ENCODE measurements around the gene SNAPIN.

DNA sequence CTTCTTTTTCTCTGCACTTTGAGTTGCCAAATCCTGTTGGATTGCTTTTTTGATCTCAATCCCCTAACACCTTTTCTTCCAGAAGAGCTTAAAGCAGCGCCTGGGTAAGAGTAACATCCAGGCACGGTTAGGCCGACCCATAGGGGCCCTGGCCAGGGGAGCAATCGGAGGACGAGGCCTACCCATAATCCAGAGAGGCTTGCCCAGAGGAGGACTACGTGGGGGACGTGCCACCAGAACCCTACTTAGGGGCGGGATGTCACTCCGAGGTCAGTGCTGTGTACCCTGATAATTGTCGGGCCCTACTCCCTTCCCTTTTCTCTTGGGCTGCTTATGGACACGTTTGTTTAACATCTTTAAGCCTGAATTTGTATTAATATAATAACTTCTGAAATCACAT is 16.3 kb upstream of the SNAPIN start:
- no peak for TF ChIP-seq HDGF (IDR thresholded peaks at IDR 0.05; ENCODE audit: borderline replicate concordance)
- no peak for TF ChIP-seq SP1 (IDR thresholded peaks at IDR 0.05)
- TF ChIP-seq, protein P1, sequence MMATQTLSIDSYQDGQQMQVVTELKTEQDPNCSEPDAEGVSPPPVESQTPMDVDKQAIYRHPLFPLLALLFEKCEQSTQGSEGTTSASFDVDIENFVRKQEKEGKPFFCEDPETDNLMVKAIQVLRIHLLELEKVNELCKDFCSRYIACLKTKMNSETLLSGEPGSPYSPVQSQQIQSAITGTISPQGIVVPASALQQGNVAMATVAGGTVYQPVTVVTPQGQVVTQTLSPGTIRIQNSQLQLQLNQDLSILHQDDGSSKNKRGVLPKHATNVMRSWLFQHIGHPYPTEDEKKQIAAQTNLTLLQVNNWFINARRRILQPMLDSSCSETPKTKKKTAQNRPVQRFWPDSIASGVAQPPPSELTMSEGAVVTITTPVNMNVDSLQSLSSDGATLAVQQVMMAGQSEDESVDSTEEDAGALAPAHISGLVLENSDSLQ (IDR thresholded peaks at IDR 0.05): no peak
- TF ChIP-seq SUZ12 (IDR thresholded peaks at IDR 0.05): no peak
- TF ChIP-seq TARDBP (IDR thresholded peaks at IDR 0.05): no peak
- no peak for TF ChIP-seq FOXK2 (IDR thresholded peaks at IDR 0.05)
- no peak for TF ChIP-seq FOXM1 (IDR thresholded peaks at IDR 0.05; ENCODE audit: borderline replicate concordance)
- no peak for TF ChIP-seq CTBP1 (IDR thresholded peaks at IDR 0.05; ENCODE audit: borderline replicate concordance)
- no peak for TF ChIP-seq BHLHE40 (IDR thresholded peaks at IDR 0.05; ENCODE audit: borderline replicate concordance)
- TF ChIP-seq L3MBTL2 (conservative IDR thresholded peaks at IDR 0.05): no peak
- no peak for TF ChIP-seq ZNF384 (IDR thresholded peaks at IDR 0.05)
- no peak for TF ChIP-seq NFRKB (IDR thresholded peaks at IDR 0.05)

Data from HEK293T (cell line).